T-helper 2 cell treated with Interferon-gamma antibody and Interleukin-4, amounts not matched to agents 5 μg/mL and 100 μg/mL, for 36 hours (primary cell): ENCODE measurements around the gene CACNA1C.
"Not testable (repeated sequence)": the region's sequence is repeated elsewhere in the genome, so short reads cannot be mapped to it uniquely, and the experiment has no call there.

Source experiments
- DNase-seq: peaks from one replicate; pipeline ENCODE4 v3.0.0; 2021; ENCODE audit warnings: low spot score
- H3K27ac Mint-ChIP-seq: one replicate; pipeline ENCODE4 v1.8.0; 2021; ENCODE audit warnings: mild to moderate bottlenecking, mixed read lengths
- H3K27me3 Mint-ChIP-seq: one replicate; pipeline ENCODE4 v1.8.0; 2021; ENCODE audit warnings: low read depth, mixed read lengths
- H3K36me3 Mint-ChIP-seq: one replicate; pipeline ENCODE4 v1.8.0; 2021; ENCODE audit warnings: low read depth, mixed read lengths
- H3K4me1 Mint-ChIP-seq: one replicate; pipeline ENCODE4 v1.8.0; 2021; ENCODE audit warnings: low read depth, mixed read lengths
- H3K4me3 Mint-ChIP-seq: one replicate; pipeline ENCODE4 v1.8.0; 2022; ENCODE audit warnings: mild to moderate bottlenecking, moderate library complexity, mixed read lengths
- H3K9me3 Mint-ChIP-seq: one replicate; pipeline ENCODE4 v1.8.0; 2021; ENCODE audit warnings: mixed read lengths

The CACNA1C gene

DNA sequence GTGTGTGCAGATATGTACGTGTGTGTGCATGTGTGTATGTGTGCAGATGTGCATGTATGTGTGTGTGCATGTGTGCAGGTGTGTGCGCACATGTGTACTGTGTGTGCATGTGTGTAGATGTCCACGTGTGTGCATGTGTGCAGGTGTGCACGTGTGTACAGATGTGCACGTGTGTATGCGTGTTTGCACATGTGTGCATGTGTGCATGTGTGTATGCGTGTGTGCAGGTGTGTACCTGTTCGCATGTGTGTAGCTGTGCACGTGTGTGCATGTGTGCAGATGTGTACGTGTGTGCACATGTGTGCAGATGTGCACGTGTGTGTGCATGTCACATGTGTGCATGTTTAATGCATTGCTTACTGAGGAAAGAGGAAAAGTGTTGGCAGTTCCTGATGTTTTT is 686.3 kb downstream of the CACNA1C start:
- Mint-ChIP-seq H3K4me3 (no peak overlapping the region), H3K36me3 (no peaks in the 10 kb centered on the region), H3K27me3 (peaks cover 7% of the 10 kb centered on the region), H3K27ac (no peak overlapping the region), H3K4me1 (no peaks in the 10 kb centered on the region), H3K9me3 (no peaks in the 10 kb centered on the region)
- no peak for DNase-seq

DNA sequence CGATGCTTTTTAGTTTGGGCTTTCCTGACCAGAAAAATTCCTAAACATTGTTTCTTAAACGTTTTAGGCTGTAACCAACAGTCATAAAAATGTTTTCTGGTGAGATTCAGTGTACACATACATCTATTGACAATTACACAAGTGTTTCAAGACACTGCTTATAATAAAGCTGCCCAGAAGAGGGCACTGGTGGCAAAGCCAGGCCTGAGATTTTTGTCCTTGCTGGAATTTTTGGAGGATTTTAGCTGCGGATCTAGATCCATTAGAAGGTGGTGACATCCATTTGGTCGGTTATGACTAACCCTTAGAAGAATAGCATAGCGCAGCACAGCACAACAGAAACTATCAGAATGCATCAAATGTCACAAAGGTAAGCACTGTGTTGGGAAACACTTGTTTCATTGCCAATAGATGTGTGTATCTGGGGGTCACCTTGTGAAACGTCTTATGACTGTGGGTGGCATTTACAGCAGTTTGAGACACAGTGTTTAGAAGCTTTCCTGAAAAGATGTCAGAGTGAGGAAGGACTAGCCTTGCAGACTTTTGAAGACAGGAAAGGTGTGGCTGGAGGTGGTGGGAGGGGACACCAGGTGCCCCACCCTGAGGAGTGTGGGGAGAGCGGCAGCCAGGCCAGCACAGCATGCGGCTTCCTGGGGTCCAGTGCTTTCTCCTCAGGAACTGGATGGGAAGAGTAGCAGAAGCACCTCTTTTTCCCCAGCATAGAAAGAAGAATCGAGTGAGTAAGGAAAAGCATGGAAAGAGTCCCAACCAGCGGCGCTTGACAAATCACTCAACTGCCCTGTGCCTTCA is 687.2 kb downstream of the CACNA1C start:
- peaks cover 7% of the 10 kb centered on the region for H3K27me3 Mint-ChIP-seq
- no peak overlapping the region for H3K27ac Mint-ChIP-seq
- H3K4me3 Mint-ChIP-seq, result no peak overlapping the region
- no peaks in the 10 kb centered on the region for H3K36me3 Mint-ChIP-seq
- no peaks in the 10 kb centered on the region for H3K9me3 Mint-ChIP-seq
- no peak for DNase-seq
- no peaks in the 10 kb centered on the region for H3K4me1 Mint-ChIP-seq

DNA sequence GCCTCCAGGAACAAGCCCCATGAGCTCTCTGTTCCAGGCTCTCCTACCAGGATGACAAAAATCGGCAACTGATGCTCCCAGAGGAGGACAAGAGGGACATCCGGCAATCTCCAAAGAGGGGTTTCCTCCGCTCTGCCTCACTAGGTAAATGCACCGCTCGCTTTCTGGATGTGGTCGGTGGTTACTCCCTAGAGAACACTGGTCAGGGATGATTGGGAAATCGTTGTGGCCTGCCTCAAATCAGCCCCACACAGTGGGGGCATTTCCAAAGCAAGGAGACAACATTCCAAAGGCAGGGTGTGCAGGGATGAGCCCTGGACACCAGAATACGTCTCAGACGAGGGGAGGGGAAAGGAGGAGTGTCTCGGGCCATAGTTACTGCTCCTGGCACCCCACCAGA is 689.2 kb downstream of the CACNA1C start:
- not testable (repeated sequence) for H3K4me1 Mint-ChIP-seq, H3K9me3 Mint-ChIP-seq, H3K27ac Mint-ChIP-seq, H3K36me3 Mint-ChIP-seq, DNase-seq, H3K27me3 Mint-ChIP-seq, H3K4me3 Mint-ChIP-seq

DNA sequence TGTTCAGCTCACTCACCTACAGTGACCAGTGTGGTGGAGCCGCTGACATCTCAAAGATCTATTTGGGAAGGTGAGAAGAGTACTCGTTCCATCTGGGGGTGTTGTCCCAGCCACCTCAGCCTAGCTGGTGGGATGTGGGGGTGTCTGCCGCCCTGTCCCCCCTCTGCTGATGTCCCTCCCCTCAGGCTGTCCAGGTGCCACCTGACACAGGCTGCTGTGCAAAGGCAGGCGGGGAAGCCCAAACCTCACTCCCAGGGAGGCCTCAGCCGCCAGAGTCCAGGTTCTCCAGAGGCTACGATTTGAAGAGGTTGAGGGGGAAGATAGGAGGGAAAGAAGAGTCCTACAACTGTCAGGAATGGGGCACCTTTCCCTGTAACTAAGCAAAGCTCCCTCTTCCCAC is 690.7 kb downstream of the CACNA1C start:
- Mint-ChIP-seq H3K4me1 (no peaks in the 10 kb centered on the region), H3K27ac (no peak overlapping the region), H3K36me3 (no peaks in the 10 kb centered on the region), H3K9me3 (no peaks in the 10 kb centered on the region), H3K4me3 (no peak overlapping the region), H3K27me3 (peaks cover 3% of the 10 kb centered on the region)
- no peak for DNase-seq

DNA sequence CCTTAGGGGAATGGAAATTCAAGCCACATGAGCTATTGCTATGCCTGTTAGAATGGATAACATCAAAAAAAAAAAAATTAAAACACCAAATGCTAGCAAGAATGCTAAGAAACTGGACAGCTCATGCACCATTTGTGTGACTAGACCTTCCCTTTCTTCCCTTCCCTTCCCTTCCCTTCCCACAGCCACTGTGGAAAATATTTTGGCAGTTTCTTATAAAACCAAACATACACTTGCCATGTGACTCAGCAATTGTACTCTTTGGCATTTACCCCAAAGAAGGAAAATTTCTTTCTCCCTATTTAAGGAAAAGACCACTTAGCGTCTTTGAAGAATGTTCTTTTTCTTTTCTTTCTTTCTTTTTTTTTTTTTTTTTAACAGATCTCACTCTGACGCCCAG is 692.9 kb downstream of the CACNA1C start:
- Mint-ChIP-seq H3K27ac (no peak overlapping the region), H3K4me1 (no peaks in the 10 kb centered on the region), H3K9me3 (no peaks in the 10 kb centered on the region), H3K4me3 (no peak overlapping the region), H3K36me3 (no peaks in the 10 kb centered on the region), H3K27me3 (no peaks in the 10 kb centered on the region)
- no peak for DNase-seq
